HepG2 (cell line): ENCODE data around the gene SCNM1. TPM values are rescaled to one million over a fixed set of nuclear protein-coding genes. Genes with fewer than 3 reads are reported as not detected.

ENCODE experiments used
- ATM ChIP-seq: fragments of 450-650 bp; IDR thresholded peaks from 2 replicates; pipeline ENCODE4 v1.7.1; 2017; ENCODE audit warnings: mild to moderate bottlenecking, borderline replicate concordance
- CBX5 ChIP-seq: sonication (generic); formaldehyde crosslinking; IDR thresholded peaks from 2 replicates; pipeline ENCODE4 v1.4.0; 2020; ENCODE audit warnings: missing genetic modification reagents, borderline replicate concordance
- CEBPG ChIP-seq: IDR thresholded peaks from 2 replicates; pipeline ENCODE4 v1.6.1; 2016
- GLI4 ChIP-seq: sonication (generic); formaldehyde crosslinking; IDR thresholded peaks from 2 replicates; pipeline ENCODE4 v1.5.1; 2020; ENCODE audit warnings: missing genetic modification reagents, mild to moderate bottlenecking, moderate library complexity, borderline replicate concordance
- LCORL ChIP-seq, 2 experiments: fragments of 450-650 bp in 1 of 2; sonication (generic) in 1 of 2; formaldehyde crosslinking in 1 of 2; IDR thresholded peaks; 2 replicates each; pipeline versions ENCODE4 v1.5.0 to v1.6.1; 2017 to 2020; ENCODE audit warnings: antibody characterized with exemption in 1 of 2, missing genetic modification reagents in 1 of 2
- POLR2AphosphoS5 ChIP-seq: IDR thresholded peaks from 2 replicates; pipeline ENCODE4 v1.6.1; 2012; ENCODE audit warnings: low read depth, low read length
- PPARG ChIP-seq: conservative IDR thresholded peaks from 2 replicates; pipeline ENCODE4 v1.6.1; 2016; ENCODE audit warnings: missing biosample characterization, missing genetic modification reagents
- RBAK ChIP-seq: sonication (generic); formaldehyde crosslinking; IDR thresholded peaks from 2 replicates; pipeline ENCODE4 v1.5.1; 2020; ENCODE audit warnings: mild to moderate bottlenecking, missing genetic modification reagents
- SP140L ChIP-seq: sonication (generic); formaldehyde crosslinking; IDR thresholded peaks from 2 replicates; pipeline ENCODE4 v1.4.0; 2020; ENCODE audit warnings: missing genetic modification reagents, borderline replicate concordance
- ZBTB7A ChIP-seq: sonication (generic); formaldehyde crosslinking; IDR thresholded peaks from 2 replicates; pipeline ENCODE4 v1.8.0; 2022; ENCODE audit warnings: mild to moderate bottlenecking, missing genetic modification reagents
- ZNF207 ChIP-seq: fragments of 450-650 bp; IDR thresholded peaks from 2 replicates; pipeline ENCODE4 v1.6.1; 2016; ENCODE audit warnings: antibody characterized with exemption, borderline replicate concordance
- ZNF441 ChIP-seq: sonication (generic); formaldehyde crosslinking; IDR thresholded peaks from 2 replicates; pipeline ENCODE4 v1.7.0; 2021; ENCODE audit warnings: missing genetic modification reagents, borderline replicate concordance
- ZNF547 ChIP-seq: sonication (generic); formaldehyde crosslinking; IDR thresholded peaks from 2 replicates; pipeline ENCODE4 v1.5.1; 2020; ENCODE audit warnings: mild to moderate bottlenecking, missing genetic modification reagents
- ZSCAN31 ChIP-seq: sonication (generic); formaldehyde crosslinking; IDR thresholded peaks from 2 replicates; pipeline ENCODE4 v1.5.0; 2020; ENCODE audit warnings: low read depth, mild to moderate bottlenecking, missing genetic modification reagents
- polyA plus RNA-seq, 8 experiments: library from polyadenylated mRNA; depleted of rRNA in 3 of 8; stranded (reverse) in 7 of 8; unstranded in 1 of 8; fragments of >200 nt; fragmentation: Illumina TruSeq in 4 of 8; extraction: Trizol in 4 of 8; gene quantifications; 2 replicates each; pipeline versions ENCODE4 v1.2.1 to v1.2.3, GENCODE V29; 2011 to 2016; ENCODE audit warnings: low read depth in 4 of 8, missing spikeins in 1 of 8, mixed read lengths in 1 of 8; ENCODE audit not compliant: insufficient read depth in 1 of 8
- total RNA-seq, 5 experiments: library from RNA; depleted of rRNA; stranded (reverse); fragments of >200 nt; fragmentation: Illumina TruSeq; extraction: Trizol; gene quantifications; 2 replicates each; pipeline ENCODE4 v1.2.3, GENCODE V29; 2016; ENCODE audit warnings: low read depth in 1 of 5
- TF ChIP-seq, protein P1 (sequence below): sonication (generic); formaldehyde crosslinking; IDR thresholded peaks from 2 replicates; pipeline ENCODE4 v1.5.0; 2020; ENCODE audit warnings: missing genetic modification reagents, mild to moderate bottlenecking, borderline replicate concordance
- TF ChIP-seq, protein P2 (sequence below): sonication (generic); formaldehyde crosslinking; conservative IDR thresholded peaks from 2 replicates; pipeline ENCODE4 v1.8.0; 2022; ENCODE audit warnings: missing genetic modification reagents
- TF ChIP-seq, protein P3 (sequence below): sonication (generic); formaldehyde crosslinking; IDR thresholded peaks from 2 replicates; pipeline ENCODE4 v1.4.0; 2020; ENCODE audit warnings: missing genetic modification reagents, borderline replicate concordance
- TF ChIP-seq, protein P4 (sequence below), 2 experiments: sonication (generic) in 1 of 2; formaldehyde crosslinking in 1 of 2; IDR thresholded peaks; 2 replicates each; pipeline versions ENCODE4 v1.4.0 to v1.6.1; 2016 to 2020; ENCODE audit warnings: borderline replicate concordance in 1 of 2, low read depth in 1 of 2, mild to moderate bottlenecking in 1 of 2, missing genetic modification reagents in 1 of 2

Gene SCNM1
- total and polyA plus RNA-seq, 2 of the 13 experiments (the other 11 are each of a cell fraction or from before 2014, with no cell fraction given), result 16.3 to 31.5 TPM

DNA sequence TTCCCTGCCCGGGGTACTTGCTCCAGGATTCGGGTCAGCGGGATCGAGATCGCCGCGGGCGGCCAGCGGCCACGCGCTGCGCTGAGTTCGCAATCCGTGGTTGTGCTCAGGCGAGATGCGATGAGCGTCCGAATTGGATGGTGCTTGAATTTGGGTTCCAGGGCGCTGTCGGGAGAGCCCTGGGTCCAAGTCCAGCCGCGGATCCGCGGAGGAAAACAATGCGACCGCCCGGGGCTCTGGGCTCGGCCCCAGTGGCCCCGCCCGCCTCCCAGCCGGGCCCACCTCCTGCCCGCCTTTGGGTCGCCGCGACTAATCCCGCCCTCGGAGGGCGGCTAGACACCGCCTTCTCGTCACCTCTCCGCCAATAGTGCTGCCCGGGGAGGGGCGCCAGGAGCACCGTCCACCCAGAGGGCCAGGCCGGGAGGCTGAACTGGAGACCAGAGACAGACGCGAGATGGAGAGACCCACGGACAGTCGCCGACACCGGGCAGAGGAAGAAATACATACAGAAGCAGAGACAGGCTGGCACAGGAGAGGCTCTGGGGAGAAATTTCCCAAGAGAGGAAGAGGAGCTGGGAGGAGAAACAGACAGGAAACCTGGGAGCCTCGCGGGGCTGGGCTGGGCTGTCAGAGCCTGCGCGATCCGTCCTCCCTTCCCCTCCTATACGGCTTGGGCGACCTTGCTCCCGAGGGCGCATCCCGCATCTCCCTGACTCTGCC, 19.4 kb upstream of the SCNM1 start, which contains the start of gene SEMA6C (continued):
- TF ChIP-seq GLI4 (CRISPR knock-in tag) (peak; percentile 61; the same call in 1 of the 2 replicates), RBAK (no peak), CBX5 (CRISPR knock-in tag) (no peak), CEBPG (CRISPR knock-in tag) (no peak), ZBTB7A (CRISPR knock-in tag) (no peak), ATM (no peak), ZNF547 (CRISPR knock-in tag) (no peak), SP140L (CRISPR knock-in tag) (no peak), ZSCAN31 (CRISPR knock-in tag) (peak; percentile 71; the same call in 1 of the 2 replicates), ZNF441 (peak; percentile 77; the same call in 1 of the 2 replicates), POLR2AphosphoS5 (peak; percentile 87), LCORL (IDR thresholded peaks at IDR 0.05) (no peak), LCORL (CRISPR knock-in tag; IDR thresholded peaks at IDR 0.05) (peak; percentile 70; the same call in 1 of the 2 replicates), ZNF207 (no peak), PPARG (0 out of 2 replicates have a peak, but pooled peaks have one; percentile 40)
- TF ChIP-seq, protein P1, sequence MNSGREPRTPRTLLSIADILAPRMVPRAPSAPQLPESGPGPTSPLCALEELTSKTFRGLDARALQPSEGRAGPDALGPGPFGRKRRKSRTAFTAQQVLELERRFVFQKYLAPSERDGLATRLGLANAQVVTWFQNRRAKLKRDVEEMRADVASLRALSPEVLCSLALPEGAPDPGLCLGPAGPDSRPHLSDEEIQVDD (CRISPR knock-in tag), result no peak
- TF ChIP-seq, protein P2, sequence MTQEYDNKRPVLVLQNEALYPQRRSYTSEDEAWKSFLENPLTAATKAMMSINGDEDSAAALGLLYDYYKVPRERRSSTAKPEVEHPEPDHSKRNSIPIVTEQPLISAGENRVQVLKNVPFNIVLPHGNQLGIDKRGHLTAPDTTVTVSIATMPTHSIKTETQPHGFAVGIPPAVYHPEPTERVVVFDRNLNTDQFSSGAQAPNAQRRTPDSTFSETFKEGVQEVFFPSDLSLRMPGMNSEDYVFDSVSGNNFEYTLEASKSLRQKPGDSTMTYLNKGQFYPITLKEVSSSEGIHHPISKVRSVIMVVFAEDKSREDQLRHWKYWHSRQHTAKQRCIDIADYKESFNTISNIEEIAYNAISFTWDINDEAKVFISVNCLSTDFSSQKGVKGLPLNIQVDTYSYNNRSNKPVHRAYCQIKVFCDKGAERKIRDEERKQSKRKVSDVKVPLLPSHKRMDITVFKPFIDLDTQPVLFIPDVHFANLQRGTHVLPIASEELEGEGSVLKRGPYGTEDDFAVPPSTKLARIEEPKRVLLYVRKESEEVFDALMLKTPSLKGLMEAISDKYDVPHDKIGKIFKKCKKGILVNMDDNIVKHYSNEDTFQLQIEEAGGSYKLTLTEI, result no peak
- TF ChIP-seq, protein P3, sequence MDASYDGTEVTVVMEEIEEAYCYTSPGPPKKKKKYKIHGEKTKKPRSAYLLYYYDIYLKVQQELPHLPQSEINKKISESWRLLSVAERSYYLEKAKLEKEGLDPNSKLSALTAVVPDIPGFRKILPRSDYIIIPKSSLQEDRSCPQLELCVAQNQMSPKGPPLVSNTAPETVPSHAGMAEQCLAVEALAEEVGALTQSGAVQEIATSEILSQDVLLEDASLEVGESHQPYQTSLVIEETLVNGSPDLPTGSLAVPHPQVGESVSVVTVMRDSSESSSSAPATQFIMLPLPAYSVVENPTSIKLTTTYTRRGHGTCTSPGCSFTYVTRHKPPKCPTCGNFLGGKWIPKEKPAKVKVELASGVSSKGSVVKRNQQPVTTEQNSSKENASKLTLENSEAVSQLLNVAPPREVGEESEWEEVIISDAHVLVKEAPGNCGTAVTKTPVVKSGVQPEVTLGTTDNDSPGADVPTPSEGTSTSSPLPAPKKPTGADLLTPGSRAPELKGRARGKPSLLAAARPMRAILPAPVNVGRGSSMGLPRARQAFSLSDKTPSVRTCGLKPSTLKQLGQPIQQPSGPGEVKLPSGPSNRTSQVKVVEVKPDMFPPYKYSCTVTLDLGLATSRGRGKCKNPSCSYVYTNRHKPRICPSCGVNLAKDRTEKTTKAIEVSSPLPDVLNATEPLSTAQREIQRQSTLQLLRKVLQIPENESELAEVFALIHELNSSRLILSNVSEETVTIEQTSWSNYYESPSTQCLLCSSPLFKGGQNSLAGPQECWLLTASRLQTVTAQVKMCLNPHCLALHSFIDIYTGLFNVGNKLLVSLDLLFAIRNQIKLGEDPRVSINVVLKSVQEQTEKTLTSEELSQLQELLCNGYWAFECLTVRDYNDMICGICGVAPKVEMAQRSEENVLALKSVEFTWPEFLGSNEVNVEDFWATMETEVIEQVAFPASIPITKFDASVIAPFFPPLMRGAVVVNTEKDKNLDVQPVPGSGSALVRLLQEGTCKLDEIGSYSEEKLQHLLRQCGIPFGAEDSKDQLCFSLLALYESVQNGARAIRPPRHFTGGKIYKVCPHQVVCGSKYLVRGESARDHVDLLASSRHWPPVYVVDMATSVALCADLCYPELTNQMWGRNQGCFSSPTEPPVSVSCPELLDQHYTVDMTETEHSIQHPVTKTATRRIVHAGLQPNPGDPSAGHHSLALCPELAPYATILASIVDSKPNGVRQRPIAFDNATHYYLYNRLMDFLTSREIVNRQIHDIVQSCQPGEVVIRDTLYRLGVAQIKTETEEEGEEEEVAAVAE, result no peak
- TF ChIP-seq, protein P4, sequence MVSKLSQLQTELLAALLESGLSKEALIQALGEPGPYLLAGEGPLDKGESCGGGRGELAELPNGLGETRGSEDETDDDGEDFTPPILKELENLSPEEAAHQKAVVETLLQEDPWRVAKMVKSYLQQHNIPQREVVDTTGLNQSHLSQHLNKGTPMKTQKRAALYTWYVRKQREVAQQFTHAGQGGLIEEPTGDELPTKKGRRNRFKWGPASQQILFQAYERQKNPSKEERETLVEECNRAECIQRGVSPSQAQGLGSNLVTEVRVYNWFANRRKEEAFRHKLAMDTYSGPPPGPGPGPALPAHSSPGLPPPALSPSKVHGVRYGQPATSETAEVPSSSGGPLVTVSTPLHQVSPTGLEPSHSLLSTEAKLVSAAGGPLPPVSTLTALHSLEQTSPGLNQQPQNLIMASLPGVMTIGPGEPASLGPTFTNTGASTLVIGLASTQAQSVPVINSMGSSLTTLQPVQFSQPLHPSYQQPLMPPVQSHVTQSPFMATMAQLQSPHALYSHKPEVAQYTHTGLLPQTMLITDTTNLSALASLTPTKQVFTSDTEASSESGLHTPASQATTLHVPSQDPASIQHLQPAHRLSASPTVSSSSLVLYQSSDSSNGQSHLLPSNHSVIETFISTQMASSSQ (IDR thresholded peaks at IDR 0.05; ENCODE audit: low read depth), result no peak
- TF ChIP-seq, protein P4 (CRISPR knock-in tag; IDR thresholded peaks at IDR 0.05; ENCODE audit: borderline replicate concordance), result no peak
